Brain microvascular endothelial cell (primary cell): ENCODE data around the gene RAB35.

Experiments
- DNase-seq: peaks from one replicate; pipeline ENCODE4 v3.0.0-alpha.2; 2020
- H3K27ac ChIP-seq: fragments of 250-450 bp; sonication (Bioruptor Pico); 2 replicates; pipeline ENCODE4 v1.5.1; 2020; ENCODE audit warnings: mild to moderate bottlenecking, moderate library complexity
- H3K27me3 ChIP-seq: fragments of 250-450 bp; sonication (Bioruptor Pico); replicated peaks from 2 replicates; pipeline ENCODE4 v1.5.1; 2020; ENCODE audit warnings: mild to moderate bottlenecking
- H3K36me3 ChIP-seq: fragments of 250-450 bp; sonication (Bioruptor Pico); replicated peaks from 2 replicates; pipeline ENCODE4 v1.5.1; 2020; ENCODE audit warnings: mild to moderate bottlenecking
- H3K4me3 ChIP-seq: 2 replicates; pipeline ENCODE4 v1.5.1; 2011; ENCODE audit warnings: low read depth, mild to moderate bottlenecking, control low read depth, low read length, moderate library complexity
- in situ Hi-C: cut with HindIII; loops from 2 replicates; pipeline ENCODE4 v1.10.0; 2017; ENCODE audit warnings: low sequenced_read_pairs, low pct_ligation_motif_present
- TF ChIP-seq, protein P1 (sequence below): IDR thresholded peaks from 2 replicates; pipeline ENCODE4 v1.5.1; 2011; ENCODE audit warnings: low read depth, mild to moderate bottlenecking, moderate library complexity, low read length, control low read depth, inconsistent platforms; ENCODE audit errors: missing control alignments

RAB35 gene

GRCh38 chr12:120157678-120158077 lies 41.1 kb upstream of the RAB35 start:
- peaks cover 98% of the 10 kb centered on the region for H3K36me3 ChIP-seq
- in situ Hi-C loops = no loop called here
- no peak overlapping the region for H3K27ac ChIP-seq
- no peak overlapping the region for H3K4me3 ChIP-seq
- no peak for DNase-seq
- TF ChIP-seq, protein P1, sequence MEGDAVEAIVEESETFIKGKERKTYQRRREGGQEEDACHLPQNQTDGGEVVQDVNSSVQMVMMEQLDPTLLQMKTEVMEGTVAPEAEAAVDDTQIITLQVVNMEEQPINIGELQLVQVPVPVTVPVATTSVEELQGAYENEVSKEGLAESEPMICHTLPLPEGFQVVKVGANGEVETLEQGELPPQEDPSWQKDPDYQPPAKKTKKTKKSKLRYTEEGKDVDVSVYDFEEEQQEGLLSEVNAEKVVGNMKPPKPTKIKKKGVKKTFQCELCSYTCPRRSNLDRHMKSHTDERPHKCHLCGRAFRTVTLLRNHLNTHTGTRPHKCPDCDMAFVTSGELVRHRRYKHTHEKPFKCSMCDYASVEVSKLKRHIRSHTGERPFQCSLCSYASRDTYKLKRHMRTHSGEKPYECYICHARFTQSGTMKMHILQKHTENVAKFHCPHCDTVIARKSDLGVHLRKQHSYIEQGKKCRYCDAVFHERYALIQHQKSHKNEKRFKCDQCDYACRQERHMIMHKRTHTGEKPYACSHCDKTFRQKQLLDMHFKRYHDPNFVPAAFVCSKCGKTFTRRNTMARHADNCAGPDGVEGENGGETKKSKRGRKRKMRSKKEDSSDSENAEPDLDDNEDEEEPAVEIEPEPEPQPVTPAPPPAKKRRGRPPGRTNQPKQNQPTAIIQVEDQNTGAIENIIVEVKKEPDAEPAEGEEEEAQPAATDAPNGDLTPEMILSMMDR = no peak
- H3K27me3 ChIP-seq = no peaks in the 10 kb centered on the region

GRCh38 chr12:120156315-120157259 lies 40.0 kb upstream of the RAB35 start:
- DNase-seq = no peak
- in situ Hi-C loops = no loop called here
- Histone ChIP-seq H3K4me3 (no peak overlapping the region), H3K27ac (no peak overlapping the region), H3K27me3 (no peaks in the 10 kb centered on the region), H3K36me3 (peaks cover 92% of the 10 kb centered on the region)
- TF ChIP-seq, protein P1 = no peak

DNA sequence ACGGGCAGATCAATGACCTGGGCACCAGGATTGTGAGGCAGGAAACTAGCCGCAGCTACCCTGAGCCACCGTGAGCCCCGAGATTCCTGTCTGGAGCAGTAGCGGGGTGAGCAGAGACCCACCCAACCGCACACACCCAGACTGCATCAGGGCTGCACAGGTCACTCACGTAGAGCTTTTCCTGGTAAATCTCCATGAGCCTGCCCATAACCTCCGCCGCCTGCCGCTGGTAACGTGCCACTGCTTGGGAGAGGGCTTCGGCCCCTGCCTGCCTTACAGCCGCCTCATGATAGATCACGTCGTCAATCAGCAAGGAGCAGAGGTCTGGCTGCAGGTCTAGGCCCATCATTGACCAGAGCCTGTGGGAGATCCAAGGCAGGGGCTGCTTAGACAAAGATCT lies 38.5 kb upstream of the RAB35 start:
- H3K27me3 ChIP-seq = no peaks in the 10 kb centered on the region
- TF ChIP-seq, protein P1 = no peak
- DNase-seq = no peak
- no peak overlapping the region for H3K4me3 ChIP-seq
- no peak overlapping the region for H3K27ac ChIP-seq
- H3K36me3 ChIP-seq = peaks cover 89% of the 10 kb centered on the region
- in situ Hi-C loops = no loop called here

- no peak for DNase-seq
- H3K27ac ChIP-seq = no peak overlapping the region
- TF ChIP-seq, protein P1 = no peak
- peaks cover 82% of the 10 kb centered on the region for H3K36me3 ChIP-seq
- in situ Hi-C loops = no loop called here
- no peak overlapping the region for H3K4me3 ChIP-seq
- H3K27me3 ChIP-seq = no peaks in the 10 kb centered on the region
These were observed 34.5 kb upstream of the RAB35 start for GRCh38 chr12:120150919-120151525.

- Histone ChIP-seq H3K36me3 (peaks cover 81% of the 10 kb centered on the region), H3K27me3 (no peaks in the 10 kb centered on the region), H3K27ac (no peak overlapping the region), H3K4me3 (no peak overlapping the region)
- no peak for DNase-seq
- in situ Hi-C loops = no loop called here
- TF ChIP-seq, protein P1 = no peak
These were observed 31.5 kb upstream of the RAB35 start for GRCh38 chr12:120148011-120148410.
